Sigmoid colon (tissue), 4 donors: ENCODE measurements around the gene ZPBP2.

ENCODE experiments used
- POLR2A ChIP-seq, 2 donors: fragments of 450-650 bp; IDR thresholded peaks; one replicate each; pipeline ENCODE4 v1.6.1; 2016; ENCODE audit warnings: antibody characterized with exemption in 2 of 2, mild to moderate bottlenecking in 2 of 2, moderate library complexity in 2 of 2
- POLR2AphosphoS5 ChIP-seq, 4 donors: sonication (generic); formaldehyde crosslinking; IDR thresholded peaks; one replicate each; pipeline ENCODE4 v1.6.1; 2017; ENCODE audit warnings: antibody characterized with exemption in 4 of 4
- TF ChIP-seq, protein P1 (sequence below), 4 experiments: fragments of 450-650 bp in 3 of 4; fragments of 200-600 bp in 1 of 4; IDR thresholded peaks; one replicate each; pipeline ENCODE4 v1.5.1; 2016 to 2019; ENCODE audit warnings: antibody characterized with exemption in 4 of 4, mild to moderate bottlenecking in 3 of 4, moderate library complexity in 2 of 4

GRCh38 chr17:39871801-39872200 is 3.8 kb downstream of the ZPBP2 start:
- no peak for TF ChIP-seq POLR2A (IDR thresholded peaks at IDR 0.05)
- TF ChIP-seq, protein P1, sequence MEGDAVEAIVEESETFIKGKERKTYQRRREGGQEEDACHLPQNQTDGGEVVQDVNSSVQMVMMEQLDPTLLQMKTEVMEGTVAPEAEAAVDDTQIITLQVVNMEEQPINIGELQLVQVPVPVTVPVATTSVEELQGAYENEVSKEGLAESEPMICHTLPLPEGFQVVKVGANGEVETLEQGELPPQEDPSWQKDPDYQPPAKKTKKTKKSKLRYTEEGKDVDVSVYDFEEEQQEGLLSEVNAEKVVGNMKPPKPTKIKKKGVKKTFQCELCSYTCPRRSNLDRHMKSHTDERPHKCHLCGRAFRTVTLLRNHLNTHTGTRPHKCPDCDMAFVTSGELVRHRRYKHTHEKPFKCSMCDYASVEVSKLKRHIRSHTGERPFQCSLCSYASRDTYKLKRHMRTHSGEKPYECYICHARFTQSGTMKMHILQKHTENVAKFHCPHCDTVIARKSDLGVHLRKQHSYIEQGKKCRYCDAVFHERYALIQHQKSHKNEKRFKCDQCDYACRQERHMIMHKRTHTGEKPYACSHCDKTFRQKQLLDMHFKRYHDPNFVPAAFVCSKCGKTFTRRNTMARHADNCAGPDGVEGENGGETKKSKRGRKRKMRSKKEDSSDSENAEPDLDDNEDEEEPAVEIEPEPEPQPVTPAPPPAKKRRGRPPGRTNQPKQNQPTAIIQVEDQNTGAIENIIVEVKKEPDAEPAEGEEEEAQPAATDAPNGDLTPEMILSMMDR (IDR thresholded peaks at IDR 0.05), result no peak
- no peak for TF ChIP-seq POLR2AphosphoS5 (IDR thresholded peaks at IDR 0.05)
